ENCODE results near the gene EFL1.
"Not testable (repeated sequence)": the region's sequence is repeated elsewhere in the genome, so short reads cannot be mapped to it uniquely, and the experiment has no call there.

The EFL1 gene

DNA sequence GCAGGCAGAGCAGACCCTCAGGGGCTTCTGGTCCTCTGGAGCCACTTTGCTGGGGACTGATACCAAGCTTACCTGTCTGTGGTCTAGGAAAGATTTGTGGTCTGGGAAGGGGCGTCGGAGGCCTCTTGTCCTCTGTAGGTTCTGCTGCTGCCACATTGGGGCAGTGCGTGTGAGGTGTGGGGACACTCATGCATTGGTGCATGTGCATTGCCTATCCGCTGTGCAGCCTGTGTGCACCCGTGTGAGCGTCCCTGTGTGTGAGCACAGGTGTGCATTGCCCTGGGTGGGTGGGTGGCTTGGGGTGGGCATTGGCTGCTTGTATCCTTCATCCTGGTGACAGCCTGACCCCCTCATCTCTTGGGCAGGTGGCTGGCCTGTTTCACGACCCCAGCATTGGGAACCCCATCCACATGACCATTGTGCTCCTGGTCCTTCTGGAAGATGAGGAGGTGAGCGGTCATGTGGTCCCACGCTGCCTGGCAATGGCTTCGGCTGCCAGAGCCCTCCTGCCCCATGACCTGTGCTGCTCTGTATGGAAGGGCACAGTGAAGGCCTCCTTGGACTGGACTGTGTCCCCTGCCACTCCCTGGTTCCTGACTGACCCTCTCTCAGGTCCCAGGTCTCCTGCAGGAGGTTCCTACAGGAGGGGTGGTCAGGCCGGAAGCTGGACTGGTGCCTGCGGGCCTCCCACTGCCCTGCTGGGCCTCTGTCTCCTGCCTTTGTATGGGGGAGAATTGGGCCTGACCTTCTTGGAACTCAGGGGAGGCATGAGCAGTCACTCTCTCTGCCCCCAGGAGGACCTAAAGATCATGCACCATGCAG lies 41.6 kb upstream of the EFL1 start:
- in situ Hi-C loops (cut with HindIII; ENCODE audit: low sequenced_read_pairs) = no loop called here
- TF ChIP-seq, protein P1, sequence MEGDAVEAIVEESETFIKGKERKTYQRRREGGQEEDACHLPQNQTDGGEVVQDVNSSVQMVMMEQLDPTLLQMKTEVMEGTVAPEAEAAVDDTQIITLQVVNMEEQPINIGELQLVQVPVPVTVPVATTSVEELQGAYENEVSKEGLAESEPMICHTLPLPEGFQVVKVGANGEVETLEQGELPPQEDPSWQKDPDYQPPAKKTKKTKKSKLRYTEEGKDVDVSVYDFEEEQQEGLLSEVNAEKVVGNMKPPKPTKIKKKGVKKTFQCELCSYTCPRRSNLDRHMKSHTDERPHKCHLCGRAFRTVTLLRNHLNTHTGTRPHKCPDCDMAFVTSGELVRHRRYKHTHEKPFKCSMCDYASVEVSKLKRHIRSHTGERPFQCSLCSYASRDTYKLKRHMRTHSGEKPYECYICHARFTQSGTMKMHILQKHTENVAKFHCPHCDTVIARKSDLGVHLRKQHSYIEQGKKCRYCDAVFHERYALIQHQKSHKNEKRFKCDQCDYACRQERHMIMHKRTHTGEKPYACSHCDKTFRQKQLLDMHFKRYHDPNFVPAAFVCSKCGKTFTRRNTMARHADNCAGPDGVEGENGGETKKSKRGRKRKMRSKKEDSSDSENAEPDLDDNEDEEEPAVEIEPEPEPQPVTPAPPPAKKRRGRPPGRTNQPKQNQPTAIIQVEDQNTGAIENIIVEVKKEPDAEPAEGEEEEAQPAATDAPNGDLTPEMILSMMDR (IDR thresholded peaks at IDR 0.05; ENCODE audit: low read depth, low read length) = no peak
- no peak overlapping the region for H3K4me3 ChIP-seq (ENCODE audit: low read depth, low read length)
- no peak for DNase-seq (ENCODE audit: low read depth, low spot score)

DNA sequence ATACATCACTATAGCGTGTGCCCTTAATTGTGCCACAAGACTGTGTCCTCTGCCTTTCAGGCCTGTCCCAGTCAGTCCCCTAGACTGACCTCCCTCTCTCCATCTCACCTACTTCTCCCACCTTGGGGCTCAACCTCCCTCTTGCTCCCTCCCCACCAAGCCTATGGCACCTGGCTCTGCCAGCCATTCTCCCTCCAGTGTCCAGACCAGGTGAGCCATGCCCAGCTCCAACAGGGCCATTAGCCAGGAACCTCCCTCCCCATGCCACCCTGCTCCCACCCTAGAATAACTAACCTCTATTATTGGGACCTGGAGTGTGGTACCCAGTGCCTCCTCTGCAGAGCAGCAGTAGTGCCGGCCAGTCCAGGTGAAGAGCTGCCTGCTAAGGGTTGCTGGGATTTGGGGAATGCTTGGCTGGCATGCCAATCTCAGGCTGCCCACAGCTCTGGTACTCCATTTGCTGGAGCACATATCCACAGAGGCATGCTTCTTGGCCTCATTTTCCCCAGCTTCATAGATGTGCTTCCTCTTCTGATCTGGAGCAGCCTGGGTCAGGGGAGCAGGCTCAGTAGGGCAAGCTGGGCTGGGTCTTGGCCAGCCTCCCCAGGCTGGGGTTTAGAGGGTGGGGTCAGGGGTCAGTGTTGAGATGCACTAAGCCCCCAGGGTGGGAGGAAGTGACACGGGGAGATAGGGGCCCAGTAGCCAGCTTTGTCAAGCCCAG lies 38.9 kb upstream of the EFL1 start:
- no peak overlapping the region for H3K4me3 ChIP-seq (ENCODE audit: low read depth, low read length)
- in situ Hi-C loops (cut with HindIII; ENCODE audit: low sequenced_read_pairs) = no loop called here
- no peak for DNase-seq (ENCODE audit: low read depth, low spot score)
- TF ChIP-seq, protein P1 (IDR thresholded peaks at IDR 0.05; ENCODE audit: low read depth, low read length) = no peak

DNA sequence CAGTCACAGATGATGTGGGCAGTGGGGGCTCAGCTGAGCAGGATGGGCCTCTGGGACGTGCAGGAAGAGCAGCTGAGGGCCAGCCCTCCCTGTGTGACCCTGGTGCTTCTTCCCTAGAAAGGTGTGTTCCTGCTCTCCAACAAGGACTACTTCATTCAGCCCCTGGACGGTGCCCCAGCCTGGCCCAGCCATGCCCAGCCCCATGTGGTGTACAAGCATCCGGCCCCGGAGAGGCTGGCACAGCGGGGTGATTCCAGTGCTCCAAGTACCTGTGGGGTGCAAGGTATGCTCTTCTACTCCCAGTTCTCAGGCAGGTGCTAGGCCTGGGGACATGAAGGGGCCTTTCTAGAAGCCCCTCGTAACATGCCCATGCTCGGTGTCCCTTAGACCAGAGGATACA lies 38.3 kb upstream of the EFL1 start:
- no peak for DNase-seq (ENCODE audit: low read depth, low spot score)
- in situ Hi-C loops (cut with HindIII; ENCODE audit: low sequenced_read_pairs) = no loop called here
- TF ChIP-seq, protein P1 (IDR thresholded peaks at IDR 0.05; ENCODE audit: low read depth, low read length) = no peak
- no peak overlapping the region for H3K4me3 ChIP-seq (ENCODE audit: low read depth, low read length)

DNA sequence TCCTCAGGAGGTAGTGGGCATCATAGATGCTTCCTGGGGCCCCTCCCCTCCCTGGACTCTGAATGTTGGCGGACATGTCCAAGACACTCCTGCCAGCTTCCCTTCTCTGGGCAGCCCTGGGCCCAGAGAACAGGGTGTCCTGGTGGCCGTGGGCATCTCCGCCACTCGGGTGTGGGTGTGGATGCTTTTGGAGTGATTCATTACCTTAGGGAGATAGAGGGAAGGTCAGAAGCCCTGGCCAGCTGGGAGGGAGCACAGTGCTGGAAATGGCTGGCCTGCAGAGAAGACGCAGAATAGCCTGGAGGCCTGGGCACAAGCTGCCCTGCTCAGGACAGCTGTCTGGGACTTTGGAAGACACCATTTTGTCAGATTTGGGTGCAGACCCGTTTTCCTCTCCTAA lies 37.8 kb upstream of the EFL1 start:
- H3K4me3 ChIP-seq (ENCODE audit: low read depth, low read length); DNase-seq (ENCODE audit: low read depth, low spot score); in situ Hi-C loops (cut with HindIII; ENCODE audit: low sequenced_read_pairs): not testable (repeated sequence)

DNA sequence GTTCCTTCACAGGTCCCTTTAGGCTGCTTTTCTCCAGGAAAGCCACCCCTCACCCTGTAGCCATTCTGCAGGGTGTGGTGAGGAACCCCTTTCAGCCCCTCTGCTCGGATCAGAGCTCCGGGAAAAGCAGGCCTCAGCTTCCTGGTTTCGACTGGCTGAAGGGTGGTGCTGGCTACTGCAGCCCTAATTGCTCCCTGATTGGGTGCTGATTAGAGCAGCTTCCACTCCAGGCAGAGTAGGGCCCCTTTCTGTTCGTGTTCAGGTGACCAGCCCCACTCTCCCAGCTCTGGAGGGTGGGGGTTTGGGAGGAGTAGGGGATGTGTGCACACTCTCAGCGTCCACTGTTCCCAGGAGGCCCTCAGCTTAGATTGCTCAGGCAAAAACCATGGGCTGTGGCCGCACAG lies 37.0 kb upstream of the EFL1 start:
- DNase-seq (ENCODE audit: low read depth, low spot score); H3K4me3 ChIP-seq (ENCODE audit: low read depth, low read length); in situ Hi-C loops (cut with HindIII; ENCODE audit: low sequenced_read_pairs): not testable (repeated sequence)

DNA sequence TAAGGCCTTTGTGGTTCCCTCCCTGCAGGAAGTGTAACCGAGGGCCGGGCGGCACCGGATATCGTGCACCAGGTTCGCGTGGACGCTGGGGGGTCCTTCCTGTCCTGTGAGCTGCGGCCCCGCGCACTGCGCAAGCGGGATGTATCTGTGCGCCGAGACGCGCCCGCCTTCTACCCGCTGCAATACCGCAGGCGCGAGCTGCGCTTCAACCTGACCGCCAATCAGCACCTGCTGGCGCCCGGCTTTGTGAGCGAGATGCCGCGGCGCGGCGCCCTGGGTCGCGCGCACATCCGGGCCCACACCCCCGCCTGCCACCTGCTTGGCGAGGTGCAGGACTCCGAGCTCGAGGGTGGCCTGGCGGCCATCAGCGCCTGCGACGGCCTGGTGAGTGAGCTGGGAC lies 36.0 kb upstream of the EFL1 start:
- H3K4me3 ChIP-seq (ENCODE audit: low read depth, low read length) = no peak overlapping the region
- DNase-seq (ENCODE audit: low read depth, low spot score) = no peak
- in situ Hi-C loops (cut with HindIII; ENCODE audit: low sequenced_read_pairs) = no loop called here
- TF ChIP-seq, protein P1 (IDR thresholded peaks at IDR 0.05; ENCODE audit: low read depth, low read length) = no peak

DNA sequence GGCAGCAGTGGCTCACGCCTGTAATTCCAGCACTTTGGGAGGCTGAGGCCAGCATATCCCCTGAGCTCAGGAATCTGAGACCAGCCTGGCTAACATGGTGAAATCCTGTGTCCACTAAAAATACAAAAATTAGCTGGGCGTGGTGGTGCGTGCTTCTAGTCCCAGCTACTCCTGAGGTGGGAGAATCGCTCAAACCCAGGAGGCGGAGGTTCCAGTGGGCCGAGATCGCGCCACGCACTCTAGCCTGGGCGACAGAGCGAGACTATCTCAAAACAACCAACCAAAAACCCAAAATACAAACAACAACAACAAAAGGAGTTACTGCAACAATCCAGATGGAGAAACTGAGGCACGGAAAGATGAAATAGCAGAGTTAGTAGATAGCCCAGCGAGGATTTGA lies 35.5 kb upstream of the EFL1 start:
- DNase-seq (ENCODE audit: low read depth, low spot score) = no peak
- no peak overlapping the region for H3K4me3 ChIP-seq (ENCODE audit: low read depth, low read length)
- TF ChIP-seq, protein P1 (IDR thresholded peaks at IDR 0.05; ENCODE audit: low read depth, low read length) = no peak
- in situ Hi-C loops (cut with HindIII; ENCODE audit: low sequenced_read_pairs) = no loop called here

Data from astrocyte of the spinal cord (primary cell).